ENCODE results near the gene UBE2G1.
"Not testable (repeated sequence)": the region's sequence is repeated elsewhere in the genome, so short reads cannot be mapped to it uniquely, and the experiment has no call there.

The UBE2G1 gene

GRCh38 chr17:4386406-4386805 lies 19.9 kb upstream of the UBE2G1 start:
- Mint-ChIP-seq H3K27me3 (no peaks in the 10 kb centered on the region), H3K4me1 (peaks cover 3% of the 10 kb centered on the region), H3K27ac (no peak overlapping the region), H3K36me3 (no peaks in the 10 kb centered on the region), H3K9me3 (no peaks in the 10 kb centered on the region), H3K4me3 (no peak overlapping the region)
- no peak for ATAC-seq

DNA sequence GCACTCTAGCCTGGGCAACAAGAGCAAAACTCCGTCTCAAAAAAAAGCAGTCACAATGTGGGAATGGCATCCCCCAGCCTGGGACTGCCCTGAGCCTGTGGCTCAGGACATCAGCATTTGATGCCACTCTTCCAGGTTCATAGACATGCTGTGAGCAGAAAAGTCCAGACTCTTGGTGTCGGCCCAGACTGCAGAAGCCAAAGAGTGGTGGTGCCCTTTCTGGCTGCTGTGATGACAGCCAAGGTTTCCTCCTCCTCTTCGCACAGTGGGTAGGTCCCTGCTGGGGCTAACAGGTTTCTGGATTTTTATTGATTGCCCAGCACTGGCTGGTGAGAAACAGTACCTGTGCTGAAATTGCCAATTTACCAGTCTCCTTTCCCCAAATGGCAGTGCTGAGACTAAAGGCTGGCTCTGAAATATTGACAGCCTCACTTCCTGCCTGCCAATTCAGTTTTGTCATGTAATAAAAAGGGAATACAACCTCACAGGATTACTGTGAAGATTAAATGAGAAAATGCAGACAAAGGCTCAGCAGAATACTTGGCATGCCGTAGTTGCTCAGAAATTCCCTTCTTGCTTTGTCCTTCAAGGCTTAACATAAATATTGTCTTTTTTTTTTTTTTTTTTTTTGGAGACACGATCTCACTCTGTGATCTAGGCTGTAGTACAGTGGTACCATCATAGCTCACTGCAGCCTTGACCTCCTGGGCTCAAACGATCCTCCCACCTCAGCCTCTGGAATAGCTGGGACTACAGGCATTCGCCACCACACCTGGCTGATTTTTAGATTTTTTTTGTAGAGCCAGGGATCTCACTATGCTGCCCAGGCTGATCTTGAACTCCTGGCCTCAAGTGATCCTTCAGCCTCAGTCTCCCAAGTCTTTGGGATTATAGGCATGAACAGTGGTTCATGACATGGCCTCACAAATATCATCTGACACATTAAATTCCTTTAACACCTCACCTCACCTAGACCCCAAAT lies 15.5 kb upstream of the UBE2G1 start:
- H3K27ac Mint-ChIP-seq: peak overlapping the region; percentile 59

DNA sequence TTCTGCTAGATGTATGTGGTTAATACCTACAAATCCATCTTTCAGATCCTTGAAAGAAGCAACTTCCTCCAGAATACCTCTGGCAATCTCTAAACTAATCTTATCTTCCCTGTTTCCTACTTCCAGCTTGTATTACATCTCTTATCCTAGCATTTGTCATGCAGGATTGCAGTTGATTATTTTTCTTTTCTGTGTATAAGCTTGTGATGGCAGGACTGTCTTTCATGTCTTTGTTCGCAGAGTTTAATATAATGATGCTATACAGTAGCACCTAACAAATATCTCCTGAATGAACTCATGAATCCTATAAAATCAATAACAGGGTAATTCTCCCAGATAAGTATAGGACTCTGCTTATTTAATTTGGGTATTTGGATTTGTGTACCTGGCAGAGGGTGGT lies 12.2 kb upstream of the UBE2G1 start:
- Mint-ChIP-seq H3K27me3 (no peaks in the 10 kb centered on the region), H3K36me3 (no peaks in the 10 kb centered on the region), H3K27ac (no peak overlapping the region), H3K4me3 (no peak overlapping the region), H3K9me3 (no peaks in the 10 kb centered on the region), H3K4me1 (peaks cover 37% of the 10 kb centered on the region)
- no peak for ATAC-seq

More for the DNA sequence above, 15.5 kb upstream of the UBE2G1 start:
- H3K27me3 Mint-ChIP-seq: no peaks in the 10 kb centered on the region
- no peaks in the 10 kb centered on the region for H3K9me3 Mint-ChIP-seq
- H3K4me1 Mint-ChIP-seq: peaks cover 20% of the 10 kb centered on the region
- no peak overlapping the region for H3K4me3 Mint-ChIP-seq
- ATAC-seq: no peak
- no peaks in the 10 kb centered on the region for H3K36me3 Mint-ChIP-seq

DNA sequence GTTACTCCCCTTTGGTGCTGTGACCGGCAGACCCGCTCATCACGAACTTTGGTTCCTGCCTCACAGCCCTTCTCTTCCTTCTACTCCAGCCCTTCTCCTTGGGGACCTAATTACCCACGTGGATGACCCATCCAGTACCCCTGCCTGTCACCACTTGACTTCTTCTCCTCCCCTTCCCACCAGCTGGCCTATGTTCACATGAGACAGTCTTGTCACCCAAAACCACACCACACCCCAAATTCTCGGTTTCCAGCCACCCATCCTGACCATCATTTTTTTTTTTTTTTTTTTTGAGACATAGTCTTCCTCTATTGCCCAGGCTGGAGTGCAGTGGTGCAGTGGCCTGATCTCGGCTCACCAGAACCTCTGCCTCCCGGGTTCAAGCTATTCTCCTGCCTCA lies 10.8 kb upstream of the UBE2G1 start:
- not testable (repeated sequence) for H3K9me3 Mint-ChIP-seq, H3K36me3 Mint-ChIP-seq, H3K27me3 Mint-ChIP-seq
- peak; percentile 39 for ATAC-seq
- H3K4me1 Mint-ChIP-seq: peaks cover 43% of the 10 kb centered on the region
- H3K4me3 Mint-ChIP-seq: peak overlapping the region; percentile 36
- peak overlapping the region; percentile 78 for H3K27ac Mint-ChIP-seq

- peaks cover 35% of the 10 kb centered on the region for H3K4me1 Mint-ChIP-seq
- peak overlapping the region; percentile 51 for H3K4me3 Mint-ChIP-seq
- peak overlapping the region; percentile 88 for H3K27ac Mint-ChIP-seq
- H3K27me3 Mint-ChIP-seq, ATAC-seq, H3K36me3 Mint-ChIP-seq, H3K9me3 Mint-ChIP-seq: not testable (repeated sequence)
These were observed 9.4 kb upstream of the UBE2G1 start for GRCh38 chr17:4375796-4376440.

GRCh38 chr17:4375039-4375748 lies 8.7 kb upstream of the UBE2G1 start:
- Mint-ChIP-seq H3K4me1 (peaks cover 41% of the 10 kb centered on the region), H3K27ac (peak overlapping the region; percentile 88), H3K27me3 (no peaks in the 10 kb centered on the region), H3K9me3 (no peaks in the 10 kb centered on the region), H3K4me3 (peak overlapping the region; percentile 51), H3K36me3 (no peaks in the 10 kb centered on the region)
- ATAC-seq: peak; percentile 95

- ATAC-seq: no peak
- no peaks in the 10 kb centered on the region for H3K9me3 Mint-ChIP-seq
- no peak overlapping the region for H3K27ac Mint-ChIP-seq
- peaks cover 38% of the 10 kb centered on the region for H3K4me1 Mint-ChIP-seq
- no peaks in the 10 kb centered on the region for H3K27me3 Mint-ChIP-seq
- peaks cover 4% of the 10 kb centered on the region for H3K36me3 Mint-ChIP-seq
- no peak overlapping the region for H3K4me3 Mint-ChIP-seq
These were observed 3.2 kb upstream of the UBE2G1 start for GRCh38 chr17:4369557-4370230.

DNA sequence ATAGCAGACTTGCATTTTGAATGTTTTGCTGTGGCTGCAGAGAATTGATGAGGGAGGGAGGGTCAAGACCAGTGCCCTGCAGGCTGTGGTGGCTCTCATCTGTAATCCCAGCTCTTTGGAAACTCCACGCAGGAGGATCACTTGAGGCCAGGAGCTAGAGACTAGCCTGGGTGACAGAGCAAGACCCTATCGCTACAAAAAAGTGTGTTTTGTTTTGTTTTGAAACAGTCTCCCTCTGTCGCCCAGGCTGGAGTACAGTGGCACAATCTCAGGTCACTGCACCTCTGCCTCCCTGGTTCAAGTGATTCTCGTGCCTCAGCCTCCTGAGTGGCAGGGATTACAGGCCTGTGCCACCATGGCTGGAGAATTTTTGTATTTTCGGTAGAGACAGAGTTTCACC lies 1.9 kb upstream of the UBE2G1 start:
- no peaks in the 10 kb centered on the region for H3K27me3 Mint-ChIP-seq
- no peak for ATAC-seq
- peaks cover 38% of the 10 kb centered on the region for H3K4me1 Mint-ChIP-seq
- no peaks in the 10 kb centered on the region for H3K9me3 Mint-ChIP-seq
- H3K27ac Mint-ChIP-seq: no peak overlapping the region
- no peak overlapping the region for H3K4me3 Mint-ChIP-seq
- peaks cover 9% of the 10 kb centered on the region for H3K36me3 Mint-ChIP-seq

DNA sequence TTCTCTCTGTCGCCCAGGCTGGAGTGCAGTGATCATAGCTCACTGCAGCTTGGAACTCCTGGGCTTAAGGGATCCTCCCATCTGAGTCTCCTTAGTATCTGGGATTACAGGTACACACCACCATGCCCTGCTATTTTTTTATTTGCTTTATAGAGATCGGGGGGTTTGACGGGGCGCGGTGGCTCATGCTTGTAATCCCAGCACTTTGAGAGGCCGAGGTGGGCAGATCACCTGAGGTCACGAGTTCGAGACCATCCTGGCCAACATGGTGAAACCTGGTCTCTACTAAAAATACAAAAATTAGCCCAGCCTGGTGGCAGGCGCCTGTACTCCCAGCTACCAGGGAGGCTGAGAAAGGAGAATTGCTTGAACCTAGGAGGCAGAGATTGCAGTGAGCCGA lies 702 bp upstream of the UBE2G1 start:
- Mint-ChIP-seq H3K27ac (peak overlapping the region; percentile 86), H3K4me1 (peaks cover 43% of the 10 kb centered on the region), H3K36me3 (peaks cover 11% of the 10 kb centered on the region)
- not testable (repeated sequence) for H3K27me3 Mint-ChIP-seq, H3K4me3 Mint-ChIP-seq, ATAC-seq, H3K9me3 Mint-ChIP-seq

- Mint-ChIP-seq H3K4me3 (peak overlapping the region; percentile 93), H3K27ac (peak overlapping the region; percentile 86), H3K9me3 (no peaks in the 10 kb centered on the region), H3K36me3 (peaks cover 11% of the 10 kb centered on the region), H3K4me1 (peaks cover 45% of the 10 kb centered on the region), H3K27me3 (no peaks in the 10 kb centered on the region)
- ATAC-seq: peak; percentile 41
These were observed 698 bp downstream of the UBE2G1 start for GRCh38 chr17:4365628-4366326.

GRCh38 chr17:4365103-4365627 lies 1.3 kb downstream of the UBE2G1 start:
- H3K4me3 Mint-ChIP-seq: peak overlapping the region; percentile 93
- H3K9me3 Mint-ChIP-seq: no peaks in the 10 kb centered on the region
- peak; percentile 82 for ATAC-seq
- no peaks in the 10 kb centered on the region for H3K27me3 Mint-ChIP-seq
- H3K27ac Mint-ChIP-seq: peak overlapping the region; percentile 85
- peaks cover 11% of the 10 kb centered on the region for H3K36me3 Mint-ChIP-seq
- H3K4me1 Mint-ChIP-seq: peaks cover 42% of the 10 kb centered on the region

DNA sequence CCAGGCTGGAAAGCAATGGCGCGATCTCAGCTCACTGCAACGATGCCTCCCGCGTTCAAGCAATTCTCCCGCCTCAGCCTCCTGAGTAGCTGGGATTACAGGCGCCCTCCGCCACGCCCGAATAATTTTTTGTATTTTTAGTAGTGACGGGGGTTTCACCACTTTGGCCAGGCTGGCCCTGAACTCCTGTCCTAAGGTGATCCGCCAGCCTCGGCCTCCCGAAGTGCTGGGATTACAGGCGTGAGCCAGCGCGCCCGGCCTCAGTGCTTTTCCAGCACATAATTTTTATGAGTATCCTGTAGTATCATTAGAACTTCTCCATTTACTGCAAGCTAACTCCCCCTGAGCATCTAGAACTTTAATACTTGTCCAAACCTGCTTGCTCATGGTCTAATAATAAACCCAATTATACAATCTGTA lies 1.8 kb downstream of the UBE2G1 start:
- Mint-ChIP-seq H3K27ac (peak overlapping the region; percentile 85), H3K27me3 (no peaks in the 10 kb centered on the region), H3K36me3 (peaks cover 11% of the 10 kb centered on the region), H3K4me3 (peak overlapping the region; percentile 93), H3K9me3 (no peaks in the 10 kb centered on the region), H3K4me1 (peaks cover 42% of the 10 kb centered on the region)
- no peak for ATAC-seq

DNA sequence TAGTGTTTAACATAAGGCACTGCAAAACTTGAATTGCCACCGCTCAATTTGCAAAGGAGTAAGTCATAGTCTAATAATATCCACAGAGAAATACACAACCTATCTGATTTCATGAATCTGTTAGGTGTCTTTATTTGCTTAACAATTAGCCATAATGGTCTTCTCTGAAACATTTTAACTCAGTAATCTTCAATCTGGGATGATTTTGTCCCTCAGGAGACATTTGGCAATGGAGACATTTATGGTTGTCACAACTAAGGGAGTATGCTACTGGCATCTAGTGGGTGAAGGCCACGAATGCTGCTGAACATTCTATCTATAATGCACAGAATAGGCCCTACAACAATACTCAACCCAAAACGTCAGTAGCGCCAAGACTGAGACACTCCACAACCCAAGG lies 4.3 kb downstream of the UBE2G1 start:
- ATAC-seq: no peak
- Mint-ChIP-seq H3K27ac (no peak overlapping the region), H3K4me3 (no peak overlapping the region), H3K36me3 (peaks cover 11% of the 10 kb centered on the region), H3K4me1 (peaks cover 59% of the 10 kb centered on the region), H3K9me3 (no peaks in the 10 kb centered on the region), H3K27me3 (no peaks in the 10 kb centered on the region)

- Mint-ChIP-seq H3K4me1 (peaks cover 58% of the 10 kb centered on the region), H3K27me3 (no peaks in the 10 kb centered on the region), H3K9me3 (no peaks in the 10 kb centered on the region), H3K4me3 (no peak overlapping the region), H3K36me3 (no peaks in the 10 kb centered on the region), H3K27ac (no peak overlapping the region)
- ATAC-seq: no peak
These were observed 8.3 kb downstream of the UBE2G1 start for GRCh38 chr17:4358154-4358553.

All from stimulated activated memory B cell treated with anti-CD40 and anti-IgM and Interleukin-4, amounts not matched to agents 10 μg/mL and 1 μg/mL and 100 μg/mL, for 72 hours (primary cell).